Head of caudate nucleus (tissue), 42 donors: Measurements from ENCODE around the gene ABCC9.
"Not testable (repeated sequence)": the region's sequence is repeated elsewhere in the genome, so short reads cannot be mapped to it uniquely, and the experiment has no call there.

Experiments used
- DNase-seq, 42 donors: peaks; one replicate each; pipeline versions ENCODE4 v3.0.0 to v3.0.0-alpha.2; 2020 to 2021; ENCODE audit warnings: mixed read lengths in 7 of 42
- intact Hi-C: fragments of 100-400 bp; cut with DNase I; formaldehyde crosslinking; loops from one replicate; pipeline ENCODE4 v1.15.0; 2022

ABCC9 gene

GRCh38 chr12:21941506-21942376 lies 515 bp upstream of the ABCC9 start:
- intact Hi-C loops, result no loop called here
- DNase-seq, result peak in 14 of 42 donors; percentile 1 to 45 (median 16)

- intact Hi-C loops, result no loop called here
- no peak for DNase-seq
Observed at GRCh38 chr12:21939435-21939834, 1.8 kb downstream of the ABCC9 start.

- DNase-seq, result no peak
- intact Hi-C loops, result no loop called here
Observed at GRCh38 chr12:21938879-21939278, 2.3 kb downstream of the ABCC9 start.

- no peak for DNase-seq
- intact Hi-C loops, result no loop called here
Observed at GRCh38 chr12:21934173-21934572, 7.1 kb downstream of the ABCC9 start.

- intact Hi-C loops, result no loop called here
- no peak for DNase-seq
Observed at GRCh38 chr12:21933656-21934055, 7.6 kb downstream of the ABCC9 start.

GRCh38 chr12:21929972-21930371 lies 11.3 kb downstream of the ABCC9 start:
- DNase-seq, intact Hi-C loops: not testable (repeated sequence)

- no peak for DNase-seq
- intact Hi-C loops, result no loop called here
Observed at GRCh38 chr12:21925296-21925913, 15.8 kb downstream of the ABCC9 start.

- intact Hi-C loops, result no loop called here
- DNase-seq, result no peak
Observed at GRCh38 chr12:21921436-21921835, 19.8 kb downstream of the ABCC9 start.

- DNase-seq, result no peak
- intact Hi-C loops, result no loop called here
Observed at GRCh38 chr12:21918456-21918855, 22.8 kb downstream of the ABCC9 start.

GRCh38 chr12:21913823-21914222 lies 27.4 kb downstream of the ABCC9 start:
- no peak for DNase-seq
- intact Hi-C loops, result no loop called here

- intact Hi-C loops, result no loop called here
- no peak for DNase-seq
Observed at GRCh38 chr12:21912318-21912717, 28.9 kb downstream of the ABCC9 start.

- DNase-seq, result no peak
- intact Hi-C loops, result no loop called here
Observed at GRCh38 chr12:21911832-21912231, 29.4 kb downstream of the ABCC9 start.

GRCh38 chr12:21910657-21911056 lies 30.6 kb downstream of the ABCC9 start:
- intact Hi-C loops, result no loop called here
- no peak for DNase-seq

- DNase-seq, result no peak
- intact Hi-C loops, result no loop called here
Observed at GRCh38 chr12:21907948-21908837, 33.0 kb downstream of the ABCC9 start.

- intact Hi-C loops, result no loop called here
Observed at GRCh38 chr12:21906919-21907493, 34.2 kb downstream of the ABCC9 start.

GRCh38 chr12:21899532-21899931 lies 41.7 kb downstream of the ABCC9 start:
- intact Hi-C loops, result not testable (repeated sequence)

More at GRCh38 chr12:21906919-21907493, 34.2 kb downstream of the ABCC9 start:
- no peak for DNase-seq

GRCh38 chr12:21895651-21896050 lies 45.6 kb downstream of the ABCC9 start:
- intact Hi-C loops, result no loop called here
- no peak for DNase-seq

More at GRCh38 chr12:21899532-21899931, 41.7 kb downstream of the ABCC9 start:
- DNase-seq, result not testable (repeated sequence)

- no peak for DNase-seq
- intact Hi-C loops, result no loop called here
Observed at GRCh38 chr12:21894792-21895595, 46.2 kb downstream of the ABCC9 start.
